GM12872 (cell line): ENCODE results near the gene HLCS.

ENCODE experiments used
- CTCF ChIP-seq: IDR thresholded peaks from 3 replicates; pipeline ENCODE4 v1.5.1; 2011; ENCODE audit warnings: low read depth, mild to moderate bottlenecking, low read length, moderate library complexity; ENCODE audit not compliant: insufficient read depth

The HLCS gene

GRCh38 chr21:36732761-36733160 lies 233.7 kb downstream of the HLCS start:
- TF ChIP-seq CTCF: no peak

GRCh38 chr21:36732217-36732616 lies 234.3 kb downstream of the HLCS start:
- no peak for TF ChIP-seq CTCF

- no peak for TF ChIP-seq CTCF
Observed at GRCh38 chr21:36730291-36731281, 235.9 kb downstream of the HLCS start.

- TF ChIP-seq CTCF: no peak
Observed at GRCh38 chr21:36729310-36729970, 237.0 kb downstream of the HLCS start.

GRCh38 chr21:36728371-36729111 lies 237.9 kb downstream of the HLCS start:
- no peak for TF ChIP-seq CTCF

GRCh38 chr21:36727866-36728265 lies 238.6 kb downstream of the HLCS start:
- TF ChIP-seq CTCF: no peak
